ENCODE results near the gene KCNK4.

DNA sequence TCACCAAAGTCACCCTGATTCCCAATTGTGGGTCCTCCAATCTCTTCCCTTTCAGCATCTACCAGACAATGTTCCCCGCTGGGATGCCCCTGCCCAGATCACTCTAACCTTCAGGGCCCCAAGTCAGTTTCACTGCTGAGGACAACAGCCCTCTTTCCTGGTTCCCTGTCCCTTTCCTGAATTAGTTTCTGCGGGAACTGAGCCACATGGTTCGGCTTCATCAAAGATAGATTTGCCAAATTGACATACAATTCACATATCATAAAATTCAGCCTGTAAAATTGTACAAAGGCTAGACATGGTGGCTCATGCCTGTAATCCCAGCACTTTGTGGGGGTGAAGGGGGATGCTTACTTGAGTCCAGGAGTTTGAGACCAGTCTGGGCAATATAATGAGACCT is 36.9 kb downstream of the KCNK4 start:
- TF ChIP-seq, protein P1, sequence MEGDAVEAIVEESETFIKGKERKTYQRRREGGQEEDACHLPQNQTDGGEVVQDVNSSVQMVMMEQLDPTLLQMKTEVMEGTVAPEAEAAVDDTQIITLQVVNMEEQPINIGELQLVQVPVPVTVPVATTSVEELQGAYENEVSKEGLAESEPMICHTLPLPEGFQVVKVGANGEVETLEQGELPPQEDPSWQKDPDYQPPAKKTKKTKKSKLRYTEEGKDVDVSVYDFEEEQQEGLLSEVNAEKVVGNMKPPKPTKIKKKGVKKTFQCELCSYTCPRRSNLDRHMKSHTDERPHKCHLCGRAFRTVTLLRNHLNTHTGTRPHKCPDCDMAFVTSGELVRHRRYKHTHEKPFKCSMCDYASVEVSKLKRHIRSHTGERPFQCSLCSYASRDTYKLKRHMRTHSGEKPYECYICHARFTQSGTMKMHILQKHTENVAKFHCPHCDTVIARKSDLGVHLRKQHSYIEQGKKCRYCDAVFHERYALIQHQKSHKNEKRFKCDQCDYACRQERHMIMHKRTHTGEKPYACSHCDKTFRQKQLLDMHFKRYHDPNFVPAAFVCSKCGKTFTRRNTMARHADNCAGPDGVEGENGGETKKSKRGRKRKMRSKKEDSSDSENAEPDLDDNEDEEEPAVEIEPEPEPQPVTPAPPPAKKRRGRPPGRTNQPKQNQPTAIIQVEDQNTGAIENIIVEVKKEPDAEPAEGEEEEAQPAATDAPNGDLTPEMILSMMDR (IDR thresholded peaks at IDR 0.05), result no peak
- no peak for TF ChIP-seq POLR2A (IDR thresholded peaks at IDR 0.05)
